Loucy (cell line): ENCODE data around the gene HOXC11.

Experiments used
- H2AFZ ChIP-seq: fragments of 200-600 bp; sonication (generic); 2 replicates; pipeline ENCODE4 v1.6.0; 2016; ENCODE audit warnings: antibody characterized with exemption, mild to moderate bottlenecking, low read length, moderate library complexity
- H3F3A ChIP-seq: fragments of 200-600 bp; 2 replicates; pipeline ENCODE4 v1.6.0; 2016; ENCODE audit warnings: antibody characterized with exemption, low read depth, mild to moderate bottlenecking
- H3K27me3 ChIP-seq: fragments of 200-600 bp; sonication (generic); 2 replicates; pipeline ENCODE4 v1.6.1; 2014; ENCODE audit warnings: low read length, mild to moderate bottlenecking; ENCODE audit not compliant: insufficient read depth, poor library complexity, severe bottlenecking
- H3K36me3 ChIP-seq: fragments of 200-600 bp; sonication (generic); 2 replicates; pipeline ENCODE4 v1.6.1; 2016; ENCODE audit warnings: low read length; ENCODE audit not compliant: insufficient read depth
- H3K4me1 ChIP-seq: fragments of 200-600 bp; sonication (generic); 2 replicates; pipeline ENCODE4 v1.5.1; 2014; ENCODE audit warnings: low read length, mild to moderate bottlenecking; ENCODE audit not compliant: insufficient read depth, poor library complexity, severe bottlenecking
- H3K4me2 ChIP-seq: fragments of 200-600 bp; sonication (generic); 2 replicates; pipeline ENCODE4 v1.6.0; 2014; ENCODE audit warnings: antibody characterized with exemption, low read length, low read depth, mild to moderate bottlenecking; ENCODE audit not compliant: poor library complexity, severe bottlenecking
- H3K4me3 ChIP-seq: fragments of 200-600 bp; sonication (generic); 2 replicates; pipeline ENCODE4 v1.5.1; 2014; ENCODE audit warnings: low read length, mild to moderate bottlenecking, mixed read lengths; ENCODE audit not compliant: poor library complexity, severe bottlenecking
- H3K79me2 ChIP-seq: fragments of 200-600 bp; sonication (generic); 2 replicates; pipeline ENCODE4 v1.6.1; 2014; ENCODE audit warnings: low read length; ENCODE audit not compliant: insufficient read depth
- H3K9ac ChIP-seq: fragments of 200-600 bp; sonication (generic); 2 replicates; pipeline ENCODE4 v1.6.0; 2014; ENCODE audit warnings: mild to moderate bottlenecking, low read depth, low read length, moderate library complexity; ENCODE audit not compliant: poor library complexity, severe bottlenecking
- H3K9me2 ChIP-seq: fragments of 200-600 bp; sonication (generic); replicated peaks from 2 replicates; pipeline ENCODE4 v1.6.1; 2016; ENCODE audit warnings: low read depth, low read length, mixed read lengths
- H3K9me3 ChIP-seq: fragments of 200-600 bp; sonication (generic); 2 replicates; pipeline ENCODE4 v1.6.1; 2014; ENCODE audit warnings: mild to moderate bottlenecking, antibody characterized with exemption, low read length, low read depth; ENCODE audit not compliant: insufficient read depth
- H4K20me1 ChIP-seq: fragments of 200-600 bp; sonication (generic); 2 replicates; pipeline ENCODE4 v1.6.0; 2014; ENCODE audit warnings: antibody characterized with exemption, low read length, mild to moderate bottlenecking; ENCODE audit not compliant: insufficient read depth, poor library complexity, severe bottlenecking
- CTCF ChIP-seq: fragments of 200-600 bp; sonication (generic); conservative IDR thresholded peaks from 2 replicates; pipeline ENCODE4 v1.5.1; 2014; ENCODE audit warnings: mild to moderate bottlenecking, antibody characterized with exemption, low read length
- EZH2phosphoT487 ChIP-seq: fragments of 200-600 bp; IDR thresholded peaks from 2 replicates; pipeline ENCODE4 v1.6.1; 2018; ENCODE audit warnings: antibody characterized with exemption, mild to moderate bottlenecking, moderate library complexity, borderline replicate concordance

HOXC11 gene

DNA sequence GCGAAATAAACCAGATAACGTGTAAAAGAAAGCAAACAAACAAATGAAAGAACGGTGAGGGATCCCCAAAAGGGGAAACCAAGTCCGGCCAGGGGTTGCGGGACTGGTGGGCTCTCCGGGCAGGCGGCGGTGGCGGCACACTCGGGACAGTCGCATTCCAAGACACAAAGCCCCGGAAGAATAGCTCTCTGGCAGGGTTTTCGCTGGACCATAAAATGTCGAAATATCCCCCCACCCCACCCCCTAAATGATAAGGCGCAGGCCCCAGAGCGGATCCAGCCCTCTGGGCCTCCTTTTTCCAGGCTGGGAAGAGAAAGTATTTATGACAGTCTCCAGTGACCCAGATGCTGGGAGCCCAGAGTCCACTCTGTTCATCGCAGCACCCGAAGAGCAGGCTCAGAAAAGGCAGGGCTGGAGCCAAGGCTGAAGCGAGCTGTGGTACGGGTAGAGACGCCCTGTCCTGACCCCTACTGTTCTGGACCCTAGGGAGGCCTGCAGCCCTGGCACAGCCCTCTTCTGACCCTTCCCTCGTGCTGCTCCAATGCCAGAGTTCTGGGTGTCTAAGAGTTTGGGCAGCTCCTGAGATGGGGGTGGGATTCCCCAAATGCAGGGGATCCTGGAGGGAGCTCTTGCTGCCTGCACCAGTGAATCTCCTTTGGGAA is 33.8 kb downstream of the HOXC11 start:
- peaks cover 16% of the 10 kb centered on the region for H3K4me1 ChIP-seq
- H3K9me3 ChIP-seq = no peaks in the 10 kb centered on the region
- no peaks in the 10 kb centered on the region for H3F3A ChIP-seq
- no peaks in the 10 kb centered on the region for H3K9me2 ChIP-seq
- H4K20me1 ChIP-seq = no peaks in the 10 kb centered on the region
- H3K27me3 ChIP-seq = no peaks in the 10 kb centered on the region
- peak overlapping the region; percentile 43 for H3K4me2 ChIP-seq
- H3K9ac ChIP-seq = no peak overlapping the region
- no peak overlapping the region for H2AFZ ChIP-seq
- H3K79me2 ChIP-seq = no peaks in the 10 kb centered on the region
- no peaks in the 10 kb centered on the region for H3K36me3 ChIP-seq
- TF ChIP-seq CTCF (no peak), EZH2phosphoT487 (no peak)
- no peak overlapping the region for H3K4me3 ChIP-seq

DNA sequence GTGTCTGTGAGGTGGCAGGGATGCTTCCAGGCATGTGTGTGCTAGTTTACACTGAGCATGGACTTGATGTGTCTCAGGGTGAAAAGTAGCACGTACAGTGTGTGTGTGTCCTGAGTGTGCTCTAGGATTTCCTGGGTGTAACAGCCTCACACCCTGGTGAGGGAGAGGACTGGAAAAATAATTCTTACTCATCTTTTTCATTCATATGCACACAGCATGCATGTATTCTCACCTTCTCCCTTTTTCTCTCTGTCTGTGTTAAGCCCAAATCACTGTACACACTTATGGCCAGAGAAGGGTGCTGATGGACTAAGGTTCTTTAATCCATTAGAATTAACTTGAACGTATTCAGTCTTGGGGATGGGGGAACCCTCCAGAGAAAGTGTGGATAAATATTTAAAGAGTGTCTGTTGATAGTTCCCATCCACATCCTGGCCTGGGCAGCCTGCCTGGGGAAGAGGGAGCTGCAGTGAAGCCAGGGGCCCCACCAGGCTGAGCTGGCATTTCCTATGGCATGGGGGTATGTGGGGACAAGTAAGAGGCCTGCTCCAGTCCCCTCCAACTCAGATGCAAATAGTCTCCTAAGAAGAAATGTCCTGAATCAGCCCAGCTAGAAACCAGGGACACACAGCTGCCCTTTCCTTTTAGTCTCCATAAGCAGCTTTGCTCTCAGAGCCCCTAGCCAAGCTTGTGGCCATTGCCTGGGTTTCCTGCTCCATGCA is 34.8 kb downstream of the HOXC11 start:
- Histone ChIP-seq H3K36me3 (no peaks in the 10 kb centered on the region), H3F3A (no peaks in the 10 kb centered on the region), H3K9me2 (no peaks in the 10 kb centered on the region), H3K4me1 (peaks cover 25% of the 10 kb centered on the region), H3K4me3 (no peak overlapping the region), H4K20me1 (no peaks in the 10 kb centered on the region), H3K9ac (no peak overlapping the region), H3K79me2 (no peaks in the 10 kb centered on the region), H3K27me3 (no peaks in the 10 kb centered on the region), H3K9me3 (no peaks in the 10 kb centered on the region), H3K4me2 (no peak overlapping the region), H2AFZ (no peak overlapping the region)
- TF ChIP-seq EZH2phosphoT487 (no peak), CTCF (no peak)

GRCh38 chr12:54008260-54008552 is 35.3 kb downstream of the HOXC11 start:
- Histone ChIP-seq H3K9ac (no peak overlapping the region), H3K36me3 (no peaks in the 10 kb centered on the region), H3F3A (no peaks in the 10 kb centered on the region), H3K27me3 (no peaks in the 10 kb centered on the region), H3K4me1 (peaks cover 30% of the 10 kb centered on the region), H3K9me3 (no peaks in the 10 kb centered on the region), H3K79me2 (no peaks in the 10 kb centered on the region), H2AFZ (no peak overlapping the region), H3K4me2 (no peak overlapping the region), H3K9me2 (no peaks in the 10 kb centered on the region), H3K4me3 (no peak overlapping the region), H4K20me1 (no peaks in the 10 kb centered on the region)
- no peak for TF ChIP-seq CTCF
- TF ChIP-seq EZH2phosphoT487 = no peak
